Breast epithelium (tissue), 3 donors: ENCODE measurements around the gene STARD9.

ENCODE experiments used
- POLR2AphosphoS5 ChIP-seq, 3 donors: sonication (generic); formaldehyde crosslinking; IDR thresholded peaks; one replicate each; pipeline ENCODE4 v1.6.1; 2017; ENCODE audit warnings: antibody characterized with exemption in 3 of 3
- TF ChIP-seq, protein P1 (sequence below), 3 donors: fragments of 450-650 bp; IDR thresholded peaks; one replicate each; pipeline ENCODE4 v1.5.1; 2016 to 2017; ENCODE audit warnings: antibody characterized with exemption in 3 of 3, mild to moderate bottlenecking in 3 of 3, moderate library complexity in 3 of 3

DNA sequence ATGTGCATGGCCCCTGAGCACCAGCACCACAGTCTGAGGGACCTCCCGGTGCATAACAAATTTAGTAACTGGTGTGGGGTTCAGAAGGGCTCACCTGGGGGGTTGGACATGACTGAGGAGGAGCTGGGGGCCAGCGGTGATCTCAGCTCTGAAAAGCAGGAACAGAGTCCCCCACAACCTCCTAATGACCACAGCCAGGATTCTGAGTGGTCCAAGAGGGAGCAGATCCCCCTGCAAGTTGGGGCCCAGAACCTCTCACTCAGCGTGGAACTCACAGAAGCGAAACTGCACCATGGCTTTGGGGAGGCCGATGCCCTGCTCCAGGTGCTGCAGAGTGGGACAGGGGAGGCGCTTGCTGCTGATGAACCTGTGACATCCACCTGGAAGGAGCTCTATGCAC, 118.5 kb downstream of the STARD9 start:
- TF ChIP-seq POLR2AphosphoS5 (IDR thresholded peaks at IDR 0.05): no peak
- TF ChIP-seq, protein P1, sequence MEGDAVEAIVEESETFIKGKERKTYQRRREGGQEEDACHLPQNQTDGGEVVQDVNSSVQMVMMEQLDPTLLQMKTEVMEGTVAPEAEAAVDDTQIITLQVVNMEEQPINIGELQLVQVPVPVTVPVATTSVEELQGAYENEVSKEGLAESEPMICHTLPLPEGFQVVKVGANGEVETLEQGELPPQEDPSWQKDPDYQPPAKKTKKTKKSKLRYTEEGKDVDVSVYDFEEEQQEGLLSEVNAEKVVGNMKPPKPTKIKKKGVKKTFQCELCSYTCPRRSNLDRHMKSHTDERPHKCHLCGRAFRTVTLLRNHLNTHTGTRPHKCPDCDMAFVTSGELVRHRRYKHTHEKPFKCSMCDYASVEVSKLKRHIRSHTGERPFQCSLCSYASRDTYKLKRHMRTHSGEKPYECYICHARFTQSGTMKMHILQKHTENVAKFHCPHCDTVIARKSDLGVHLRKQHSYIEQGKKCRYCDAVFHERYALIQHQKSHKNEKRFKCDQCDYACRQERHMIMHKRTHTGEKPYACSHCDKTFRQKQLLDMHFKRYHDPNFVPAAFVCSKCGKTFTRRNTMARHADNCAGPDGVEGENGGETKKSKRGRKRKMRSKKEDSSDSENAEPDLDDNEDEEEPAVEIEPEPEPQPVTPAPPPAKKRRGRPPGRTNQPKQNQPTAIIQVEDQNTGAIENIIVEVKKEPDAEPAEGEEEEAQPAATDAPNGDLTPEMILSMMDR (IDR thresholded peaks at IDR 0.05): no peak
